T follicular helper cell (primary cell): ENCODE measurements around the gene JCHAIN.

ENCODE experiments used
- DNase-seq: peaks from one replicate; pipeline ENCODE4 v3.0.0-alpha.2; 2020; ENCODE audit warnings: low read depth

Gene JCHAIN

GRCh38 chr4:70640192-70640591, 26.1 kb downstream of the JCHAIN start:
- DNase-seq: no peak

GRCh38 chr4:70637239-70637913, 28.9 kb downstream of the JCHAIN start:
- DNase-seq: no peak

GRCh38 chr4:70634482-70634881, 31.8 kb downstream of the JCHAIN start:
- DNase-seq: no peak

GRCh38 chr4:70632028-70632427, 34.3 kb downstream of the JCHAIN start:
- DNase-seq: no peak

GRCh38 chr4:70630162-70630561, 36.1 kb downstream of the JCHAIN start:
- no peak for DNase-seq

- no peak for DNase-seq
Observed at GRCh38 chr4:70629469-70630090, 36.7 kb downstream of the JCHAIN start.

GRCh38 chr4:70628444-70628843, 37.9 kb downstream of the JCHAIN start, which contains the start of gene ENAM:
TSS of gene ENAM (plus strand) at chr4:70628744. CDS start at chr4:70629501, 757 bp downstream.
- no peak for DNase-seq

GRCh38 chr4:70627620-70628019, 38.7 kb downstream of the JCHAIN start:
- no peak for DNase-seq

GRCh38 chr4:70624226-70624793, 42.0 kb downstream of the JCHAIN start:
- no peak for DNase-seq

- DNase-seq: no peak
Observed at GRCh38 chr4:70623323-70623722, 43.0 kb downstream of the JCHAIN start.

GRCh38 chr4:70619778-70620177, 46.5 kb downstream of the JCHAIN start:
- no peak for DNase-seq

- no peak for DNase-seq
Observed at GRCh38 chr4:70619288-70619687, 47.0 kb downstream of the JCHAIN start.

- DNase-seq: no peak
Observed at GRCh38 chr4:70614184-70614555, 52.1 kb downstream of the JCHAIN start.

- DNase-seq: no peak
Observed at GRCh38 chr4:70613306-70614183, 52.8 kb downstream of the JCHAIN start.

GRCh38 chr4:70608324-70608723, 58.0 kb downstream of the JCHAIN start:
- DNase-seq: no peak

GRCh38 chr4:70607334-70607853, 58.9 kb downstream of the JCHAIN start:
- DNase-seq: no peak

- DNase-seq: no peak
Observed at GRCh38 chr4:70606459-70606858, 59.8 kb downstream of the JCHAIN start.
